WTC11 (cell line): ENCODE results near the gene CDH18.
"Not testable (repeated sequence)": the region's sequence is repeated elsewhere in the genome, so short reads cannot be mapped to it uniquely, and the experiment has no call there.

Source experiments
- ATF1 ChIP-seq: sonication (generic); formaldehyde crosslinking; IDR thresholded peaks from 2 replicates; pipeline ENCODE4 v1.8.1; 2023; ENCODE audit warnings: mild to moderate bottlenecking, moderate library complexity, missing genetic modification reagents
- CBFB ChIP-seq: sonication (generic); formaldehyde crosslinking; IDR thresholded peaks from 2 replicates; pipeline ENCODE4 v1.8.1; 2022; ENCODE audit warnings: mild to moderate bottlenecking, low read depth, missing genetic modification reagents
- CTCF ChIP-seq: fragments of 200-600 bp; IDR thresholded peaks from 2 replicates; pipeline ENCODE4 v1.8.0; 2022; ENCODE audit warnings: antibody characterized with exemption
- ESRRA ChIP-seq: sonication (generic); formaldehyde crosslinking; IDR thresholded peaks from 2 replicates; pipeline ENCODE4 v1.8.1; 2022; ENCODE audit warnings: mild to moderate bottlenecking, missing genetic modification reagents, borderline replicate concordance
- FOXJ3 ChIP-seq: sonication (generic); formaldehyde crosslinking; IDR thresholded peaks from 2 replicates; pipeline ENCODE4 v1.9.0; 2021; ENCODE audit warnings: missing genetic modification reagents, mild to moderate bottlenecking, borderline replicate concordance
- GTF2I ChIP-seq: fragments of 250-450 bp; sonication (Bioruptor Pico); conservative IDR thresholded peaks from 2 replicates; pipeline ENCODE4 v1.4.0; 2021; ENCODE audit warnings: mild to moderate bottlenecking
- HMGXB4 ChIP-seq: sonication (generic); formaldehyde crosslinking; IDR thresholded peaks from 2 replicates; pipeline ENCODE4 v1.8.1; 2023; ENCODE audit warnings: mild to moderate bottlenecking, moderate library complexity, missing genetic modification reagents
- IRF1 ChIP-seq: sonication (generic); formaldehyde crosslinking; IDR thresholded peaks from 2 replicates; pipeline ENCODE4 v1.8.0; 2023; ENCODE audit warnings: missing genetic modification reagents
- JUN ChIP-seq: sonication (generic); formaldehyde crosslinking; IDR thresholded peaks from 2 replicates; pipeline ENCODE4 v1.8.0; 2023; ENCODE audit warnings: mild to moderate bottlenecking, missing genetic modification reagents
- RELA ChIP-seq: sonication (generic); formaldehyde crosslinking; IDR thresholded peaks from 2 replicates; pipeline ENCODE4 v1.8.1; 2022; ENCODE audit warnings: missing genetic modification reagents, mild to moderate bottlenecking, borderline replicate concordance
- SP1 ChIP-seq: sonication (generic); formaldehyde crosslinking; conservative IDR thresholded peaks from 2 replicates; pipeline ENCODE4 v1.8.1; 2022; ENCODE audit warnings: missing genetic modification reagents
- USF1 ChIP-seq: sonication (generic); formaldehyde crosslinking; IDR thresholded peaks from 2 replicates; pipeline ENCODE4 v1.8.0; 2022; ENCODE audit warnings: mild to moderate bottlenecking, missing genetic modification reagents
- ZNF121 ChIP-seq: sonication (generic); formaldehyde crosslinking; IDR thresholded peaks from 2 replicates; pipeline ENCODE4 v1.8.0; 2023; ENCODE audit warnings: missing genetic modification reagents
- ZNF263 ChIP-seq: sonication (generic); formaldehyde crosslinking; IDR thresholded peaks from 2 replicates; pipeline ENCODE4 v1.8.1; 2022; ENCODE audit warnings: low read depth, mild to moderate bottlenecking, moderate library complexity, missing genetic modification reagents

- TF ChIP-seq CBFB (CRISPR knock-in tag); CTCF; ESRRA (CRISPR knock-in tag); FOXJ3 (CRISPR knock-in tag); RELA (CRISPR knock-in tag); USF1 (CRISPR knock-in tag); SP1 (CRISPR knock-in tag); IRF1 (CRISPR knock-in tag); ZNF263 (CRISPR knock-in tag); ZNF121 (CRISPR knock-in tag); ATF1; HMGXB4 (CRISPR knock-in tag); JUN: not testable (repeated sequence)
- TF ChIP-seq GTF2I (CRISPR knock-in tag), result peak; percentile 82; the same call in 1 of the 2 replicates
Measured at GRCh38 chr5:19812720-19813119, 175.3 kb downstream of the CDH18 start.
